Pulmonary artery endothelial cell (primary cell): ENCODE data around the gene PCSK6. TPM values are rescaled to one million over a fixed set of nuclear protein-coding genes. Genes with fewer than 3 reads are reported as not detected.

Experiments
- DNase-seq: peaks from one replicate; pipeline ENCODE4 v3.0.0-alpha.2; 2011; ENCODE audit warnings: low read depth, low spot score
- total RNA-seq: library from RNA; depleted of rRNA; stranded (reverse); fragments of >200 nt; gene quantifications from 2 replicates; pipeline ENCODE4 v1.2.3, GENCODE V29; 2014

PCSK6 gene
- total RNA-seq, 1 donor from 2014 or later: 0.26 TPM

DNA sequence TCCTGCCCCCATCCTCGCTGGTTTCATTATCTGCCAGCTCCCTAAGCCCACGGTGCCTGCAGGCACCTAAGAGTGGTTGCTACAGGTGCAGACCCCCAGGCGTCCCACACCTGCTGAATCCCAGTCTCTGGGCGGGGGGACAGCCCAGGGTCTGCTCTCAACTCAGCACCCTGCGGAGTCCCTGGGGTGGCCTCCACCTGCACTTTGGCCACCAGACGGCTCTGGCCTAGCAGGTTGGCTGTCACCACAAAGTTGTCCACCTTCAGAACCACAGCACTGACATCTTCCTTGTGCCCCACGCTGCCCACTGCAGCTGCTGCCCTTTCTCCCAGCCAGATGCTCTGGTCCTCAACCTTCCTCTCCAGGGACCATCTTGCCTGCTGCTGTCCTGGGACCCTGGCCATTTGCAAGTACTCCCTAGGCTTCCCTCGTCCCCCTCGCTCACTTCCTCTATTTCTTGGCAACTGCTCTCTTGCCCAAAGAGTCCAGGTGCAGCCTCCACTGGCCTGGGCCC lies 159.6 kb downstream of the PCSK6 start:
- no peak for DNase-seq

DNA sequence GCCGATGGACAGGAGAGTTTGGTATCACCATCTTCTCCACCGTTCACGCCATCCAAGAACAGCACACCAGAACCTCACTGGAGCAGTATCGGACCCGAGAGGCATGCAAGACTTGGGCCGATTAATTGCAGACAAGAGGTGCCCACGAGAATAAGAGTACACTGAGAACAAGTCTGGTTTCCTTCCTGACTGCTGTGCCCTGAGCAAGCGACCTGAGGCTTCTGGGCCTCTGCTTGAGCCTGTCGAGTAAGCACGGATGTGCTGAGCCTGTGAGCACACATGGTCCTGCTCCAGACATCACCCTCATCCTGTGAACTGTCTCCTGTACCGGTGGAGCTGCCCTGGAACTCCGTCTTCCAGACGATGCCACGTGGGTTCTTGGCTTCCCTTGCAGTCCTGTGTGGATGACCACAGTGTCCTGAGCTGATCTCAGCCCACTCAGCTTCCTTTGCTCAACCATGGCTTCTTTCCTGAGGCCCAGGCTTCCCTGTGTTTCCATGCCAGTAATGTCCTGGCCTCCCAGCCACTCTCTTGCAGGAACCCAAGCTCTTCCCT lies 160.1 kb downstream of the PCSK6 start:
- no peak for DNase-seq

DNA sequence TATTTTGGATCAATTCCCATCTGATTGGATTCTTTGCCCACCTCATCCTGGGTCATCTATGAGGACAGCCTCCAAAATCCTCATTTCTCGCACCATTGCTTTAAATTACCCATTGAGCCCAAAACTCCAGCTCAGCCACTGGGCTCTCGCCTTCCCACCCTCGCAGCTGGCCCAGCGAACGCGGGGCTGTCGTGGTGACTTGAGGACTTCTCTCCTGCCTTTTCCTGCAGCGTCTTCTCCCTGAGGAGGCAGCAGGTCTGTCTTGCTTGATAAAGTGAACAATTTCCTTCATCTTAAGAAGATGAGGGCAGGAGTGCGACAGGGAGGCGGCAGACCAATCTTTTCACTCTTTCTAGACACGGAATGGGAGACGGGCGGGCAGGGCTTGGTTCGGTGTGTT lies 161.5 kb downstream of the PCSK6 start:
- DNase-seq: no peak

- no peak for DNase-seq
These were observed 162.3 kb downstream of the PCSK6 start for GRCh38 chr15:101327147-101327740.

DNA sequence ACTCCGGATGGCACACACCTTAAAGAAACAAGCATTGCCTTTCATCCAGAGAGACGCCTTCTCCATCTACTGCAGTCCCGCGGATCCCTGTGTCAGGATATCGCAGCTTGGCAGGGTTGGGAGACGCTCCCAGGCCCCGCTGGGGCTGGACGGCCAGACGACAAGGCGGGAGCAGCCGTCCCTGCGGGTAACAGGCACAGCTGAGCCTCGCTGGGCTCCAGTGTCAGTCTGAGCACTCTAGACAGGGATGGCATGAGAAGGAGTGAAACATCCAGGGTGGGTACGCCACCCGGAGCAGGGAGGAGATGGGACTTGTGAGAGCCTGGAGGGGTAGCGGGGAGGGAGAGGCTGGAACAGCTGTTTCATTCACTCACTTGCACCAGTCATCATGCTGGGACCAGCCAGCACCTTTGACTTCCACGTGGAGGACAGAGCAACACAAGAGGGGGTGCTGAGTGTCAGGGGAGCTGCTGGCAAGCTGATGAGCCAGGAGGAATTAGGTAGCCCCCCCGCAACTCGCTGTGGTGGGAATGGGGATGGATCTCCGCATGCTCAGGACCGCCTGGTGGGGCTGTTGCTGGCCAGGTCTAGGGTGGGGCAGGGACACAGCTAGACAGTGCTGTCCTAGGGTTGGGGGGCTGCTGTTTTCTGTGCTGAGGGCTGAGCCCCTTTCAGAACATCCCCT lies 162.9 kb downstream of the PCSK6 start:
- no peak for DNase-seq

DNA sequence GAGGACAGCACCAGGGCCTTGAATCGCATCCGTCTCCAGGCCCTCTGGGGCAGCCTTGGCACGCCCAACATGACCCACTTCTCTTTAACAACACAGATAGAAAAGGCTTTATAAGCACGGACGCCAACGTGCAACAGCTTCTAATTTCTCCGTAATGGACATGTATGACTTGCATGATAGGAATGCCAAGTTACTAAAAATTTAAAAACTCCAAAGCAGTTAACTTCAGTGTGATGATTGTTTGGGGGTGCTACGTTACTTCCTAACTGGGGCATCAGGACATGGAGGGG lies 163.5 kb downstream of the PCSK6 start:
- DNase-seq: no peak

DNA sequence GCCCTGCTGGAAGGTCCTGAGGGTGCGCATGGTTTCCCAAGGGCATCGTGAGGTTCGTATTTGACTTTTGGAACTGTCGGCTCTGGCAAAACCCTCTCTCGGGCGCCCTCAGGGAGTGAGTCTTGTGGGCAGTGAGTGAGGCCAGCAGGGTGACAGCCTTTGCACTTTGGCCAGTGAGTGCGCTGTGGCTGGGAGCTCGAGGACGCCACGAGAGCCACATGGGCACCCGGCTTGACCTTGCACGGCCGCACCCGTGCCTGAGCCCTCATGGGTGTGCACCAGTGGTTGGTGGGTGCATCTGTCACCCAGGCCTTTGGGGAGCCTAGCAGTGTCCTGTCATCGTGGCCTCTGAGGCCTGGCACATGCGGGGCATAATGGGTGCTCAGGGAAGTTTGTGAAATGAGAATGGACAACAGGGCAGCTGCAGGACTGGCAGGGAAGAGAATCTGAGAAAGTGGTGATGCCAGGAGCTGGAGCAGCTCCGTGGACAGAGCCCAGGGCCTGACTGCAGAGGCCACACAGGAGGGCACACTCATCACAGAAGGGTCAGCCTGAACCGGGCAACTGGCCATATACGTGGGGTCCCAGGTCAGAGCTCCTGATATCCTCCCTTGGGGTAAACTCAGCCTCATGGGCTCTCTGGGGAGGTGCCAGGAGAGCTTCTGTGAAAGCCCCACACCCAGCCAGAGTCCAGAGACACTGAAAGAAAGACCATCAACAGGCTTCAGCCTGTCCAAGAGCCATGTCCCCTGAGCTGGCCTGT lies 164.1 kb downstream of the PCSK6 start:
- no peak for DNase-seq

- DNase-seq: no peak
These were observed 164.9 kb downstream of the PCSK6 start for GRCh38 chr15:101324524-101325177.

DNA sequence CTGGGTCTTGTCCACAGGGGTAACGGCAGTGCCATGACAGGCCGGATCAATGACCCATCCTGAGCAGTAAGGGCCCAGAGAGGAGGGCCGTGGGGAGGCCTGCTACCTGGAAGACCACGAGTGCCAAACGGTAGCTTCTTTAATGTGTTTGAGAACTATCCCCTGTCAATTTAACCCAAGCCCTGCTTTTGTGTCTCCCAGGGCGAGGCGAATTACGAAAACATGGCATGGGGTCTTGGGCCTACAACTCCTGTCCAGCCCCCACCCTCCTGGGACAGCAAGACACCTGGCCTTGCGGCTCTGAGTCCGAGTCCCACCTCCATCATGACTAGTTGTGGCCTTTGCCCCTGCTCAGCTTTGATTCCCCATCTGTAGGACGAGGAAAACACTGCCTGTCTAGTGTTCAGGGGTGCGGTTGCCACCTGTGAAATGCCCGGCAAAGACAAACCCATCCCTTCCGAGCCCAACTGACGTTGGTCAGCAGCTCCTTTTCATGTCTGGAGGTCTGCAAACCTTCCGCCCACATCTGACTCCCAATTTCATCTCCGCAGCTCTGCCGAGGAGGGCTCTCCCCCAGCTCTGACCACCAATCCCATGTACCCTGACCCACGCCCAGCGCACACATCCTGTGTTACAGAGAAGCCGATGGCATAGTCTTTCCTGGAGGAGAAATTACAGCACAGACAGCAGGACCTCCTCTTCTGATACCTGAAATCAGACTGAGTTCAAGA lies 165.5 kb downstream of the PCSK6 start:
- no peak for DNase-seq

GRCh38 chr15:101322854-101323477 lies 166.5 kb downstream of the PCSK6 start:
- no peak for DNase-seq

DNA sequence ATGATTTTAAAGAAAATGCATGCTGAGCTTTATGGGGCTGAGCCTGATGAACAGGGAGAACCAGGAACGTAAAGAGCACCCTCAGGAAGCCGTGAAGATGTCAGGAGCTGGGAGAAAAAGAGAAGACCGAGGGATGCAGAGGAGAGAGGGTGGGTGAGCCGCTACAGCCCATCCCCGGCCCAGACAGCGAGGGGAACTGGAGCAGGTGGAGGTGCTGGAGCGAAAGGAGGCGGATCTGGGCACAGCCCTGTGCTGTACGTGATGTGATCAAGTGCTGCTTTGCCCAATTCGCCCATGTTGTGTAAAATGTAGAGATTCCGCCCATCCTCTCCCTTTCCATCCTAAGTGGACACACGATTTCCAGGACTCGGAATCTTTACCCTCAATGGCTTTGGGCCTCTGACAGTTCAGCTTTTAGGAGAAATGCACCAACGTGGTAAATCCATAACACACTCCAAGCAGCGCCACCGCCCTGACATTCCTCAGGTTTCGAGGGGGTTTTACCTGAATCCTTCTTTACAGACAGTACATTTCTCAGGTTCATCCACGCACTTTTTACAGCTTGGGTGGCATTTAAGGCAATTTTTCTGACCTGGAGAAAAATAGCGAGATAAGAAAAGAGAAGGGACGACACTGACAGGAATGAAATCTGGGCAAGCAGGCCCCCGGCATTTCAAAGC lies 167.4 kb downstream of the PCSK6 start:
- DNase-seq: no peak

- DNase-seq: no peak
These were observed 168.9 kb downstream of the PCSK6 start for GRCh38 chr15:101320501-101321052.

DNA sequence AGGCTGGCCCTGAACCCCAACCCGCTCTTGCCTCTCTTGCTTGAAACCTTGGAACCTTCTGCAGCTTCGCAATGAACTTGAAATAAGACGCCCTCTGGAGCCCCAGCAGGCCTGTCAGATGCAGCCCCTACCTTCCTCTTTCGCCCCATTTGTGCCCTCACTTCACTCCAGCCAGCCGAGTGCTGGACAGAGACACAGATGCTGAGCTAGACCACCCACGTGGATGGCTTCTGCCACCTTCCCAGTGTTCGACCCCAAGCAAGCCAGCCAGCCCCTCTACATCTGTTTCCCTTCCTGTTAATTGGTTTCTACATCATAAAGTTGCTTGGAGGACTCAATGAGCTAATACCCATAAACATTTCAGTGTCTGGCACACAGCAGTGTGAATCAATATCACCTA lies 170.7 kb downstream of the PCSK6 start:
- DNase-seq: no peak

- DNase-seq: no peak
These were observed 171.2 kb downstream of the PCSK6 start for GRCh38 chr15:101318147-101318819.

- no peak for DNase-seq
These were observed 172.1 kb downstream of the PCSK6 start for GRCh38 chr15:101317336-101317872.

DNA sequence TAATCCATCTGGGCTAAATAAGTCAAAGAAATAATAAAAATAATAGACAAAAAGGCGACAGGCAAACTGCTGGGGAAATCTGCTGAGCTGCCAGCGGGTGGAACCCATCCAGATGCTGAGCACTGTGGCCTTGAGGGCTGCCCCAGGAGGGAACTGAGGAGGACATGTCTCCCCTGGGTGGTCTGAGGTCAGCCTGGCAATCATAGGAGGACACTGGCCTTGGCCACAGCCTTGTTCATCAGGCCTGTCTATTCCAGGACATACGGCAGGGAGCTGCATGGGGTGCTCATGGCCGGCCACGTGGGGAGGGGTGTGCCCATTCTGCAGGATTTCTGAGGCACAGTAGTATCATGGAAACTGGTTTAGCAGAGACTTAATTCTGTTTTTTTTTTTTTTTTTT lies 173.0 kb downstream of the PCSK6 start:
- no peak for DNase-seq

GRCh38 chr15:101315736-101316135 lies 173.8 kb downstream of the PCSK6 start:
- DNase-seq: no peak

DNA sequence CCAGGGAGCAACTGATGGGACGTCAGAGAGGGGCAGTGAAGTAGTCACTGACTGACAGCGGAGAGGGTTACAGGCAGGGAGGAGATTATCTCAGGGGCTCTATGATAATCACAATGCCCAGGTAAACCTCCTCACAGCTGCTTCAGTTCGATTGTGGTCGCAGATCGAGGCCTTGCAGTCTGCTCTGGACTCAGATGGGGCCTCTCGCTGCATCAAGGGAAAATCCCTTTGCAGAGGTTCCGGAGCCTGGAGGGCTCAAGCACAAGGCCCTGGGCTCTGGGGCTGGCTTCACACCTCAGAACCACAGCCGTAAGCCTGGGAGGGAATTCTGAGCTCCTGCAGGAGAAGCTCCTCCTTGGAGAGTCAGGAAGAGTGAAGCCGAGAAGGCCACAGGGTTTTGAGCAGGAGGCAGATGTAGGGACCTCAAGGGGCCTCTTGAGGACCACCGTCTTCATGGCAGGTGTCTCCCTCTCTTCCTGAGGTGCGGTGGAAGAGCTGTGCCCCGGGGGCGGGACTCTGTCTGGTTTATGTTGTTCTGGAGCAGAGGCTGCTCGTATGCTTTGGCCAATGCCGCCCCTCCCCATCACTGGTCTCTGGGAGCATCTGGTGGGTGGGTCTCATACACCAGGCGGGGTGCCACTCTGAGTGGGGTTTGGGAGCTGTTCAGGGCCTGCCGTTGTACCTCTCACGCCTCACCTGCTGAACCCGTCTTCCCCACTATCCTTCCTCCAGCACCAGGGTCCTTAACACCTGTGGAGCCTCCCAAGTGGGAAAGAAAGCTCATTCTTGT lies 175.0 kb downstream of the PCSK6 start:
- no peak for DNase-seq
